GM19099 (cell line): ENCODE data around the gene OTOA.

Source experiments
- POLR2A ChIP-seq: IDR thresholded peaks from 3 replicates; pipeline ENCODE4 v1.6.1; 2011; ENCODE audit warnings: low read depth; ENCODE audit not compliant: insufficient read length; ENCODE audit errors: extremely low read depth

The OTOA gene

GRCh38 chr16:21708533-21709115 lies 44.9 kb downstream of the OTOA start:
- no peak for TF ChIP-seq POLR2A

DNA sequence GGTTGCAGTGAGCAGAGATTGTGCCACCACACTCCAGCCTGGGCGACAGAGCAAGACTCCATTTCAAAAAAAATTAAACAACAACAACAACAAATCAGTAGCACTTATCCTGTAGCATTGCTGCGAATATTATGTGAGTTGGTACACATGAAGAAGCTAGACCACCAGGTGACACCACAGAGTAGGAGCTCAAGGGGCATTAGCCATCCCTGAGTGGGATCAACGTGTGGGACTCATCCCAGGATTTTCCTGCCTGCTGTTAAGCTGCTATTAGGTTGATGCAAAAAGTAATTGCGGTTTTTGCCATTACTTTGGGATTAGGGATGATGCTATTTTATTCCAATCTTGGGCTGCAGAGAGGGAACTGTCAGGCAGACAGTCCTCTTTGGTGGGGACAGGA lies 47.2 kb downstream of the OTOA start:
- TF ChIP-seq POLR2A: no peak

GRCh38 chr16:21713549-21714368 lies 50.0 kb downstream of the OTOA start:
- TF ChIP-seq POLR2A: no peak

GRCh38 chr16:21717608-21718007 lies 53.8 kb downstream of the OTOA start:
- TF ChIP-seq POLR2A: no peak

DNA sequence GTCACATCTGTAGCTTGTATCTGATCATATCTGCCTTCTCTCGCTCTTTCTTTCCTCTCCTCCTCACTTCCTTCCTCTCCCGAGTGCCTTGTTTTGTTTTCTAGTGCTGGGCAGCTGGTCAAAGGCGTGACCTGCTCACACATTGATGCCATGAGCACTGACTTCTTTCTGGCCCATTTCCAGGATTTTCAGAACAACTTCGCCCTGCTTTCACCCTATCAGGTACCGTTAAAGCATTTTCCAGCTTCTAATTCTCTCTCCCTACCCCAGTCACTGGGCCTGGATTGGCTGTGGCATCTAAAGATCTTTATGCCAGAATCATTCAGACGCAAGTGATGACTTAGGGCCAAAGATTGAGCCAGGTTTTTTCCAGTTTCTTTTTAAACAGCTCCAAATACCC lies 55.5 kb downstream of the OTOA start:
- TF ChIP-seq POLR2A: no peak

GRCh38 chr16:21720533-21720932 lies 56.8 kb downstream of the OTOA start:
- TF ChIP-seq POLR2A: no peak

- no peak for TF ChIP-seq POLR2A
Measured at GRCh38 chr16:21722771-21723455, 59.1 kb downstream of the OTOA start.

DNA sequence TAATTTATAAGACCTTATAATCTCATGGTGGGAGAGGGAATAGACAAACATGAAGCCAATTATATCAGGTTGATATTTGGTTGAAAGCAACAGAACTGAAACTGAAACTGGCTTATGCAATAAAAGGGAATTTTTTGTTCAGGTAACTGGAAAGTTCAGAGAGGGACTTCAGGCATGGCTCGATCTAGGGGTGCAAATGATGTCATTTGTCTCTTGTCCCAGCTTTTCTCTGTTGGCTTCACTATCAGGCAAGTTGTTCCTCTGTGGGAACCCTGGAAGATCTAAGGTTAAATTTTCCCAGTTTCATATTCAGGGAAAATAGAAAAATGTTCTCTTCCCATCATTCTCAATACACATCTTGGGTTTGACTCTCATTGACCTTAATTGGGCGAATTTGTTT lies 59.8 kb downstream of the OTOA start:
- TF ChIP-seq POLR2A: no peak

DNA sequence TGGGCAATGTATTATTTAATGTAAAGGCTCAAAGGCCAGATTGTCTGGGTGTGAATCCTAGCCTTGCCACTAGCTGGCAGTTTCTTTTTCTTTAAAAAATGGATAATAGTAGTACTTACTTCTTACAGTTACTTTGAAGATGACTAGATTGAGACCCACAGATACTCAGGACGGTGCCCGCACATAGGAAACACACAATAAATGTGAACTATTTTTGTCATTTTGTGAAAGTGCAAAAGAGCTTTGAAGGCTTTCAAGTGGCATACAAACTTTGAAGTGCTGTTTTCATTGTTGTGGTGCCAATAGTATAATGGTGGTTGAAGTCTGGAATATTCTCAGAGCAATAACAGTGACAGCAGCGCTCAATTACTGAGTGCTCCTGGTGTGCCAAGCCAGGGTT lies 63.6 kb downstream of the OTOA start:
- TF ChIP-seq POLR2A: no peak
